SK-N-SH treated with all-trans-retinoic acid at 6 μM for 48 hours (cell line): Measurements from ENCODE around the gene TMEM187.

Experiments used
- ARNTL ChIP-seq: fragments of 450-650 bp; formaldehyde crosslinking; IDR thresholded peaks from 2 replicates; pipeline ENCODE4 v1.5.0; 2020; ENCODE audit warnings: low read depth, mild to moderate bottlenecking, moderate library complexity, borderline replicate concordance
- BACH2 ChIP-seq: fragments of 250-450 bp; sonication (Bioruptor Pico); IDR thresholded peaks from 2 replicates; pipeline ENCODE4 v1.9.0; 2021; ENCODE audit warnings: mild to moderate bottlenecking, borderline replicate concordance
- GLIS3 ChIP-seq: fragments of 250-450 bp; sonication (Bioruptor Pico); IDR thresholded peaks from 2 replicates; pipeline ENCODE4 v1.5.0; 2020; ENCODE audit warnings: mild to moderate bottlenecking, moderate library complexity
- PATZ1 ChIP-seq: fragments of 250-450 bp; sonication (Bioruptor Pico); IDR thresholded peaks from 2 replicates; pipeline ENCODE4 v1.8.0; 2020; ENCODE audit warnings: mild to moderate bottlenecking, moderate library complexity, borderline replicate concordance
- RARB ChIP-seq: fragments of 250-450 bp; sonication (Bioruptor Pico); IDR thresholded peaks from 2 replicates; pipeline ENCODE4 v1.8.0; 2021; ENCODE audit warnings: mild to moderate bottlenecking, moderate library complexity
- SNAI2 ChIP-seq: fragments of 250-450 bp; sonication (Bioruptor Pico); IDR thresholded peaks from 2 replicates; pipeline ENCODE4 v1.5.0; 2020; ENCODE audit warnings: mild to moderate bottlenecking, moderate library complexity
- ZFP3 ChIP-seq: fragments of 250-450 bp; sonication (Bioruptor Pico); IDR thresholded peaks from 2 replicates; pipeline ENCODE4 v1.5.0; 2020; ENCODE audit warnings: mild to moderate bottlenecking, moderate library complexity
- ZNF565 ChIP-seq: fragments of 450-650 bp; formaldehyde crosslinking; conservative IDR thresholded peaks from 2 replicates; pipeline ENCODE4 v1.5.0; 2020; ENCODE audit warnings: low read depth, mild to moderate bottlenecking, moderate library complexity
- ZNF70 ChIP-seq: fragments of 450-650 bp; formaldehyde crosslinking; IDR thresholded peaks from 2 replicates; pipeline ENCODE4 v1.5.0; 2020; ENCODE audit warnings: mild to moderate bottlenecking, moderate library complexity
- TF ChIP-seq, protein P1 (sequence below): fragments of 250-450 bp; sonication (Bioruptor Pico); IDR thresholded peaks from 2 replicates; pipeline ENCODE4 v1.5.0; 2020; ENCODE audit warnings: mild to moderate bottlenecking, moderate library complexity
- TF ChIP-seq, protein P2 (sequence below): fragments of 250-450 bp; sonication (Bioruptor Pico); IDR thresholded peaks from 2 replicates; pipeline ENCODE4 v1.5.1; 2020; ENCODE audit warnings: low read depth, mild to moderate bottlenecking, moderate library complexity
- TF ChIP-seq, protein P3 (sequence below): fragments of 250-450 bp; sonication (Bioruptor Pico); IDR thresholded peaks from 2 replicates; pipeline ENCODE4 v1.5.1; 2021; ENCODE audit warnings: mild to moderate bottlenecking, moderate library complexity

DNA sequence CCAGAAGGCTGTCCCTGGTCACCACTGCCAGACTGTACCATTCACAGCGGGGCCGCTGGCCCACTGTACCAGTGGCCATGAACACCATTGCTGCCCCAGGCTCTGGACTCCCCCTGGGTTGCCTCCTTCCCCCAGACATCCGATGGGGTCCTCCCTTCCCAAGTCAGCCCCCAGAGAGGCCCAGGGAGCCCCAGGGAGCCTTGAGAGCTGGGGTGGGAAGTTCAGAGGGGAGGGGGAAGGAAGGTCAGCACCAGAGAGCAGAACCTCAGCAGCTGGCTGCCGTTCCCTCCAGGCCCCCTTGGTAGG lies 46.0 kb upstream of the TMEM187 start:
- TF ChIP-seq ZNF565 (CRISPR knock-in tag) (no peak), GLIS3 (CRISPR knock-in tag) (no peak), ZNF70 (CRISPR knock-in tag) (no peak), ZFP3 (CRISPR knock-in tag) (no peak), PATZ1 (CRISPR knock-in tag) (no peak), RARB (CRISPR knock-in tag) (no peak), SNAI2 (CRISPR knock-in tag) (no peak), ARNTL (CRISPR knock-in tag) (no peak), BACH2 (CRISPR knock-in tag) (no peak)
- TF ChIP-seq, protein P1, sequence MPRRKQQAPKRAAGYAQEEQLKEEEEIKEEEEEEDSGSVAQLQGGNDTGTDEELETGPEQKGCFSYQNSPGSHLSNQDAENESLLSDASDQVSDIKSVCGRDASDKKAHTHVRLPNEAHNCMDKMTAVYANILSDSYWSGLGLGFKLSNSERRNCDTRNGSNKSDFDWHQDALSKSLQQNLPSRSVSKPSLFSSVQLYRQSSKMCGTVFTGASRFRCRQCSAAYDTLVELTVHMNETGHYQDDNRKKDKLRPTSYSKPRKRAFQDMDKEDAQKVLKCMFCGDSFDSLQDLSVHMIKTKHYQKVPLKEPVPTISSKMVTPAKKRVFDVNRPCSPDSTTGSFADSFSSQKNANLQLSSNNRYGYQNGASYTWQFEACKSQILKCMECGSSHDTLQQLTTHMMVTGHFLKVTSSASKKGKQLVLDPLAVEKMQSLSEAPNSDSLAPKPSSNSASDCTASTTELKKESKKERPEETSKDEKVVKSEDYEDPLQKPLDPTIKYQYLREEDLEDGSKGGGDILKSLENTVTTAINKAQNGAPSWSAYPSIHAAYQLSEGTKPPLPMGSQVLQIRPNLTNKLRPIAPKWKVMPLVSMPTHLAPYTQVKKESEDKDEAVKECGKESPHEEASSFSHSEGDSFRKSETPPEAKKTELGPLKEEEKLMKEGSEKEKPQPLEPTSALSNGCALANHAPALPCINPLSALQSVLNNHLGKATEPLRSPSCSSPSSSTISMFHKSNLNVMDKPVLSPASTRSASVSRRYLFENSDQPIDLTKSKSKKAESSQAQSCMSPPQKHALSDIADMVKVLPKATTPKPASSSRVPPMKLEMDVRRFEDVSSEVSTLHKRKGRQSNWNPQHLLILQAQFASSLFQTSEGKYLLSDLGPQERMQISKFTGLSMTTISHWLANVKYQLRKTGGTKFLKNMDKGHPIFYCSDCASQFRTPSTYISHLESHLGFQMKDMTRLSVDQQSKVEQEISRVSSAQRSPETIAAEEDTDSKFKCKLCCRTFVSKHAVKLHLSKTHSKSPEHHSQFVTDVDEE (CRISPR knock-in tag): no peak
- TF ChIP-seq, protein P2, sequence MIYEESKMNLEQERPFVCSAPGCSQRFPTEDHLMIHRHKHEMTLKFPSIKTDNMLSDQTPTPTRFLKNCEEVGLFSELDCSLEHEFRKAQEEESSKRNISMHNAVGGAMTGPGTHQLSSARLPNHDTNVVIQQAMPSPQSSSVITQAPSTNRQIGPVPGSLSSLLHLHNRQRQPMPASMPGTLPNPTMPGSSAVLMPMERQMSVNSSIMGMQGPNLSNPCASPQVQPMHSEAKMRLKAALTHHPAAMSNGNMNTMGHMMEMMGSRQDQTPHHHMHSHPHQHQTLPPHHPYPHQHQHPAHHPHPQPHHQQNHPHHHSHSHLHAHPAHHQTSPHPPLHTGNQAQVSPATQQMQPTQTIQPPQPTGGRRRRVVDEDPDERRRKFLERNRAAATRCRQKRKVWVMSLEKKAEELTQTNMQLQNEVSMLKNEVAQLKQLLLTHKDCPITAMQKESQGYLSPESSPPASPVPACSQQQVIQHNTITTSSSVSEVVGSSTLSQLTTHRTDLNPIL (CRISPR knock-in tag): no peak
- TF ChIP-seq, protein P3, sequence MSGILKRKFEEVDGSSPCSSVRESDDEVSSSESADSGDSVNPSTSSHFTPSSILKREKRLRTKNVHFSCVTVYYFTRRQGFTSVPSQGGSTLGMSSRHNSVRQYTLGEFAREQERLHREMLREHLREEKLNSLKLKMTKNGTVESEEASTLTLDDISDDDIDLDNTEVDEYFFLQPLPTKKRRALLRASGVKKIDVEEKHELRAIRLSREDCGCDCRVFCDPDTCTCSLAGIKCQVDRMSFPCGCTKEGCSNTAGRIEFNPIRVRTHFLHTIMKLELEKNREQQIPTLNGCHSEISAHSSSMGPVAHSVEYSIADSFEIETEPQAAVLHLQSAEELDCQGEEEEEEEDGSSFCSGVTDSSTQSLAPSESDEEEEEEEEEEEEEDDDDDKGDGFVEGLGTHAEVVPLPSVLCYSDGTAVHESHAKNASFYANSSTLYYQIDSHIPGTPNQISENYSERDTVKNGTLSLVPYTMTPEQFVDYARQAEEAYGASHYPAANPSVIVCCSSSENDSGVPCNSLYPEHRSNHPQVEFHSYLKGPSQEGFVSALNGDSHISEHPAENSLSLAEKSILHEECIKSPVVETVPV (CRISPR knock-in tag): no peak
